Raji (cell line): ENCODE measurements around the gene CDIP1.

Experiments
- POLR2A ChIP-seq: IDR thresholded peaks from 2 replicates; pipeline ENCODE4 v1.6.1; 2011; ENCODE audit warnings: low read depth, low read length, control low read depth; ENCODE audit not compliant: insufficient read depth

CDIP1 gene

GRCh38 chr16:4488499-4488967, 50.0 kb downstream of the CDIP1 start:
- no peak for TF ChIP-seq POLR2A

- TF ChIP-seq POLR2A, result no peak
These were observed 50.5 kb downstream of the CDIP1 start for GRCh38 chr16:4487955-4488498.

- TF ChIP-seq POLR2A, result no peak
These were observed 52.3 kb downstream of the CDIP1 start for GRCh38 chr16:4486126-4486893.

GRCh38 chr16:4481963-4482362, 56.6 kb downstream of the CDIP1 start:
- TF ChIP-seq POLR2A, result no peak

GRCh38 chr16:4481526-4481925, 57.0 kb downstream of the CDIP1 start:
- no peak for TF ChIP-seq POLR2A

- TF ChIP-seq POLR2A, result no peak
These were observed 60.6 kb downstream of the CDIP1 start for GRCh38 chr16:4477966-4478365.

- TF ChIP-seq POLR2A, result peak; percentile 99
These were observed 62.4 kb downstream of the CDIP1 start, which contains the start of gene HMOX2 for GRCh38 chr16:4475880-4476788. Gene HMOX2 (plus strand): TSS chr16:4476398. CDS start chr16:4505525, 29,127 bp downstream.

- peak; percentile 85 for TF ChIP-seq POLR2A
These were observed 64.2 kb downstream of the CDIP1 start, which contains the start of gene NMRAL1 for GRCh38 chr16:4474192-4474961. Gene NMRAL1 (minus strand): TSS chr16:4474625. CDS start chr16:4474132, 493 bp downstream.

GRCh38 chr16:4472880-4473279, 65.7 kb downstream of the CDIP1 start:
- no peak for TF ChIP-seq POLR2A

GRCh38 chr16:4471869-4472268, 66.7 kb downstream of the CDIP1 start:
- TF ChIP-seq POLR2A, result no peak

- no peak for TF ChIP-seq POLR2A
These were observed 69.6 kb downstream of the CDIP1 start for GRCh38 chr16:4468972-4469371.

- TF ChIP-seq POLR2A, result no peak
These were observed 70.7 kb downstream of the CDIP1 start for GRCh38 chr16:4467916-4468315.

- TF ChIP-seq POLR2A, result no peak
These were observed 72.4 kb downstream of the CDIP1 start for GRCh38 chr16:4465977-4466779.

GRCh38 chr16:4463522-4464163, 74.9 kb downstream of the CDIP1 start:
- no peak for TF ChIP-seq POLR2A
